Liver (tissue), 9 donors: Measurements from ENCODE around the gene SMARCC1. TPM values are rescaled to one million over a fixed set of nuclear protein-coding genes. Genes with fewer than 3 reads are reported as not detected.

Experiments
- DNase-seq: peaks from one replicate; pipeline ENCODE4 v3.0.0-alpha.2; 2017; ENCODE audit warnings: low spot score
- H3K27ac ChIP-seq, 2 donors: one replicate each; pipeline ENCODE4 v1.7.0; 2013; ENCODE audit warnings: inconsistent platforms in 2 of 2, low read length in 2 of 2, control low read depth in 1 of 2, low read depth in 1 of 2, mild to moderate bottlenecking in 1 of 2
- H3K27me3 ChIP-seq, 4 donors: one replicate each; pipeline versions ENCODE4 v1.6.1 to v1.7.0; 2013; ENCODE audit warnings: low read length in 3 of 4, inconsistent platforms in 1 of 4, mild to moderate bottlenecking in 1 of 4, moderate library complexity in 1 of 4; ENCODE audit not compliant: control insufficient read depth in 4 of 4, insufficient read depth in 4 of 4
- H3K36me3 ChIP-seq, 4 donors: one replicate each; pipeline versions ENCODE4 v1.6.1 to v1.7.0; 2013; ENCODE audit warnings: low read length in 3 of 4, mild to moderate bottlenecking in 3 of 4, low read depth in 1 of 4, moderate library complexity in 1 of 4; ENCODE audit not compliant: control insufficient read depth in 4 of 4, insufficient read depth in 3 of 4
- H3K4me1 ChIP-seq, 4 donors: one replicate each; pipeline versions ENCODE4 v1.6.1 to v1.7.0; 2013; ENCODE audit warnings: low read length in 3 of 4, mild to moderate bottlenecking in 3 of 4, moderate library complexity in 1 of 4; ENCODE audit not compliant: control insufficient read depth in 4 of 4, insufficient read depth in 4 of 4
- H3K4me3 ChIP-seq, 3 donors: one replicate each; pipeline versions ENCODE4 v1.6.1 to v1.7.0; 2013; ENCODE audit warnings: low read length in 3 of 3, control low read depth in 1 of 3, low read depth in 1 of 3, mild to moderate bottlenecking in 1 of 3
- H3K9ac ChIP-seq, 2 donors: one replicate each; pipeline ENCODE4 v1.7.0; 2013; ENCODE audit warnings: low read length in 2 of 2, mild to moderate bottlenecking in 2 of 2, moderate library complexity in 2 of 2, control low read depth in 1 of 2, low read depth in 1 of 2
- H3K9me3 ChIP-seq, 4 donors: one replicate each; pipeline versions ENCODE4 v1.6.1 to v1.7.0; 2013; ENCODE audit warnings: low read length in 3 of 4; ENCODE audit not compliant: control insufficient read depth in 4 of 4
- CTCF ChIP-seq: fragments of 150-350 bp; IDR thresholded peaks from 2 replicates; pipeline ENCODE4 v1.5.1; 2017; ENCODE audit warnings: improper control_type of control experiment, low read depth, low read length; ENCODE audit not compliant: missing input control
- EGR1 ChIP-seq, 2 donors: IDR thresholded peaks; 2 replicates each; pipeline ENCODE4 v1.6.1; 2016 to 2018; ENCODE audit warnings: antibody characterized with exemption in 2 of 2, low read depth in 2 of 2
- FOXA1 ChIP-seq: IDR thresholded peaks from 2 replicates; pipeline ENCODE4 v1.6.1; 2016; ENCODE audit warnings: antibody characterized with exemption
- FOXA2 ChIP-seq: IDR thresholded peaks from 2 replicates; pipeline ENCODE4 v1.6.1; 2016; ENCODE audit warnings: antibody characterized with exemption
- GABPA ChIP-seq, 2 donors: IDR thresholded peaks in 1 of 2; conservative IDR thresholded peaks in 1 of 2; 2 replicates each; pipeline ENCODE4 v1.6.1; 2016; ENCODE audit warnings: antibody characterized with exemption in 2 of 2, mild to moderate bottlenecking in 1 of 2, moderate library complexity in 1 of 2
- HNF4A ChIP-seq, 2 donors: conservative IDR thresholded peaks; 2 replicates each; pipeline ENCODE4 v1.6.1; 2016; ENCODE audit warnings: antibody characterized with exemption in 2 of 2, mild to moderate bottlenecking in 2 of 2
- HNF4G ChIP-seq: IDR thresholded peaks from 2 replicates; pipeline ENCODE4 v1.6.1; 2016; ENCODE audit warnings: antibody characterized with exemption
- JUND ChIP-seq, 2 donors: IDR thresholded peaks; 2 replicates each; pipeline ENCODE4 v1.6.1; 2016; ENCODE audit warnings: antibody characterized with exemption in 2 of 2
- NR2F2 ChIP-seq: IDR thresholded peaks from 2 replicates; pipeline ENCODE4 v1.6.1; 2016; ENCODE audit warnings: antibody characterized with exemption
- RAD21 ChIP-seq, 2 donors: IDR thresholded peaks; 2 replicates each; pipeline ENCODE4 v1.6.1; 2016; ENCODE audit warnings: antibody characterized with exemption in 2 of 2, mild to moderate bottlenecking in 2 of 2
- REST ChIP-seq: IDR thresholded peaks from 2 replicates; pipeline ENCODE4 v1.6.1; 2016; ENCODE audit warnings: antibody characterized with exemption, mild to moderate bottlenecking
- SP1 ChIP-seq: IDR thresholded peaks from 2 replicates; pipeline ENCODE4 v1.6.1; 2018; ENCODE audit warnings: antibody characterized with exemption, mild to moderate bottlenecking
- TAF1 ChIP-seq: conservative IDR thresholded peaks from 2 replicates; pipeline ENCODE4 v1.6.1; 2016; ENCODE audit warnings: antibody characterized with exemption, mild to moderate bottlenecking
- YY1 ChIP-seq: IDR thresholded peaks from 2 replicates; pipeline ENCODE4 v1.6.1; 2016; ENCODE audit warnings: antibody characterized with exemption, mild to moderate bottlenecking
- WGBS: extraction: QIAGEN DNeasy Blood & Tissue Kit; methylation state at CpG from one replicate; pipeline ENCODE4 v1.1.7; 2013; 5-methylcytosine and 5-hydroxymethylcytosine counted together
- polyA plus RNA-seq, 2 donors: library from polyadenylated mRNA; stranded (reverse) in 1 of 2; unstranded in 1 of 2; fragments of 200-250 nt in 1 of 2; fragments of >200 nt in 1 of 2; fragmentation: Nextera tagmentation in 1 of 2; extraction: Ambion mirVana in 1 of 2; gene quantifications; one replicate each; pipeline versions ENCODE4 v1.2.1 to v1.2.3, GENCODE V29; 2013 to 2015
- total RNA-seq, 2 donors: library from RNA; depleted of rRNA; stranded (reverse); fragments of >200 nt; gene quantifications; one replicate each; pipeline ENCODE4 v1.2.3, GENCODE V29; 2014
- TF ChIP-seq, protein P1 (sequence below): IDR thresholded peaks from 2 replicates; pipeline ENCODE4 v1.6.1; 2016; ENCODE audit warnings: antibody characterized with exemption
- donor health status: healthy.
- donor health status: healthy.
- donor health status: healthy.
- donor health status: healthy.
- donor health status: healthy.

Gene SMARCC1
- total and polyA plus RNA-seq, 4 donors = 6.6 to 19.8 (median 12.6) TPM

DNA sequence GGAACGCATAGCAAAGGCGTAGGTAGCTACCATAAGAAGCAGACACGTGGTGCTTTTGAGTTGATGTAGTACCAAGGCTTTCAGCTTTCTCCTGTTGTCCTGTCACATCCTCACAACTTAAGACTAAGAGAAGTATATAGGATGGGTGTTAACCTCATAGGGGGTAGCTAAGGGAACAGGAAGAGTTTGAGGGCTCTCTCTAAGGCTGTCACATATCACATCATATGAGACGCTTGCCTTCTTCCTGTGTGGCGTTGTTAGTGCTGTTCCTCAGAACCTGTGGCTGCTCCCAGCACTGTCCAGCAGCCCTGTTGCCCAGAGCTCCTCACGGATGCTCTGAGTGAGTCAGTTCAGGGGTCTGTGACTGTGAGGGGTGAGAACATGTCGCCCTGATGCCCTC is 35.9 kb upstream of the SMARCC1 start:
- peaks cover 2 to 34% (median 7%) of the 10 kb centered on the region in 4 donors for H3K36me3 ChIP-seq
- 94% methylated on average over 7 of the region's 7 CpGs for WGBS

GRCh38 chr3:47813551-47814177 is 32.0 kb upstream of the SMARCC1 start:
- H3K4me3 ChIP-seq = no peak overlapping the region
- WGBS = 88% methylated on average over 8 of the region's 8 CpGs
- H3K9ac ChIP-seq = no peak overlapping the region
- H3K9me3 ChIP-seq = no peaks in the 10 kb centered on the region
- no peak for TF ChIP-seq TAF1
- no peak for TF ChIP-seq SP1
- no peak for TF ChIP-seq EGR1 (IDR thresholded peaks at IDR 0.05; ENCODE audit: low read depth in 2 of 2)
- TF ChIP-seq HNF4A (conservative IDR thresholded peaks at IDR 0.05) = no peak
- TF ChIP-seq GABPA (IDR thresholded peaks at IDR 0.05 in 1 of 2, conservative IDR thresholded peaks at IDR 0.05 in 1 of 2) = no peak
- no peak for TF ChIP-seq JUND (IDR thresholded peaks at IDR 0.05)
- TF ChIP-seq, protein P1, sequence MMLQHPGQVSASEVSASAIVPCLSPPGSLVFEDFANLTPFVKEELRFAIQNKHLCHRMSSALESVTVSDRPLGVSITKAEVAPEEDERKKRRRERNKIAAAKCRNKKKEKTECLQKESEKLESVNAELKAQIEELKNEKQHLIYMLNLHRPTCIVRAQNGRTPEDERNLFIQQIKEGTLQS = no peak
- no peak for TF ChIP-seq CTCF
- no peak for TF ChIP-seq HNF4G
- no peak for TF ChIP-seq FOXA1
- no peak for TF ChIP-seq REST
- no peak for TF ChIP-seq FOXA2
- TF ChIP-seq YY1 = no peak
- TF ChIP-seq RAD21 (IDR thresholded peaks at IDR 0.05) = no peak
- TF ChIP-seq NR2F2 = no peak
- H3K4me1 ChIP-seq = no peaks in the 10 kb centered on the region
- DNase-seq = no peak
- H3K27me3 ChIP-seq = no peaks in the 10 kb centered on the region
- H3K36me3 ChIP-seq = peaks cover 5 to 38% (median 15%) of the 10 kb centered on the region in 4 donors
- no peak overlapping the region for H3K27ac ChIP-seq

More for the DNA sequence above, 35.9 kb upstream of the SMARCC1 start:
- TF ChIP-seq GABPA (IDR thresholded peaks at IDR 0.05 in 1 of 2, conservative IDR thresholded peaks at IDR 0.05 in 1 of 2) = no peak
- no peaks in the 10 kb centered on the region for H3K9me3 ChIP-seq
- DNase-seq = no peak
- H3K4me3 ChIP-seq = no peak overlapping the region
- no peaks in the 10 kb centered on the region for H3K27me3 ChIP-seq
- H3K27ac ChIP-seq = no peak overlapping the region
- H3K4me1 ChIP-seq = no peaks in the 10 kb centered on the region
- H3K9ac ChIP-seq = no peak overlapping the region
